GM21786 (cell line): ENCODE data around the gene TEX2.

Experiments
- ATAC-seq: cut with Tn5 transposase; IDR thresholded peaks from one replicate; pipeline ENCODE4 v1.9.1; 2021; ENCODE audit not compliant: unreplicated experiment

TEX2 gene

GRCh38 chr17:64123114-64123513, 139.9 kb downstream of the TEX2 start:
- no peak for ATAC-seq

- ATAC-seq, result peak; percentile 86
These were observed 141.9 kb downstream of the TEX2 start for GRCh38 chr17:64120972-64121786.

GRCh38 chr17:64120159-64120810, 142.8 kb downstream of the TEX2 start:
- no peak for ATAC-seq

GRCh38 chr17:64117981-64118979, 144.8 kb downstream of the TEX2 start:
- ATAC-seq, result no peak

GRCh38 chr17:64115822-64116534, 147.1 kb downstream of the TEX2 start:
- ATAC-seq, result no peak

GRCh38 chr17:64115043-64115698, 147.9 kb downstream of the TEX2 start:
- no peak for ATAC-seq

GRCh38 chr17:64113006-64113405, 150.1 kb downstream of the TEX2 start:
- ATAC-seq, result no peak

GRCh38 chr17:64111831-64112230, 151.2 kb downstream of the TEX2 start:
- ATAC-seq, result no peak

GRCh38 chr17:64110379-64111152, 152.5 kb downstream of the TEX2 start:
- ATAC-seq, result no peak

- no peak for ATAC-seq
These were observed 153.7 kb downstream of the TEX2 start for GRCh38 chr17:64109400-64109799.

GRCh38 chr17:64107500-64108236, 155.4 kb downstream of the TEX2 start:
- no peak for ATAC-seq

GRCh38 chr17:64106918-64107317, 156.1 kb downstream of the TEX2 start:
- ATAC-seq, result no peak

- ATAC-seq, result no peak
These were observed 159.4 kb downstream of the TEX2 start for GRCh38 chr17:64103391-64104364.

GRCh38 chr17:64102627-64103390, 160.3 kb downstream of the TEX2 start:
- no peak for ATAC-seq

- ATAC-seq, result no peak
These were observed 163.5 kb downstream of the TEX2 start for GRCh38 chr17:64099543-64099942.
